ENCODE data around the gene BRPF1. TPM values are rescaled to one million over a fixed set of nuclear protein-coding genes. Genes with fewer than 3 reads are reported as not detected.

BRPF1 gene
- total RNA-seq, 4 donors from 2014 or later: 11.3 to 18.8 (median 14.5) TPM

- no peak for TF ChIP-seq CTCF (IDR thresholded peaks at IDR 0.05; ENCODE audit: low read depth)
These were observed 5.3 kb downstream of the BRPF1 start for GRCh38 chr3:9736831-9737230.

GRCh38 chr3:9739181-9739580 is 7.6 kb downstream of the BRPF1 start:
- no peak for TF ChIP-seq CTCF (IDR thresholded peaks at IDR 0.05; ENCODE audit: low read depth)

GRCh38 chr3:9742560-9742959 is 11.0 kb downstream of the BRPF1 start:
- no peak for TF ChIP-seq CTCF (IDR thresholded peaks at IDR 0.05; ENCODE audit: low read depth)

DNA sequence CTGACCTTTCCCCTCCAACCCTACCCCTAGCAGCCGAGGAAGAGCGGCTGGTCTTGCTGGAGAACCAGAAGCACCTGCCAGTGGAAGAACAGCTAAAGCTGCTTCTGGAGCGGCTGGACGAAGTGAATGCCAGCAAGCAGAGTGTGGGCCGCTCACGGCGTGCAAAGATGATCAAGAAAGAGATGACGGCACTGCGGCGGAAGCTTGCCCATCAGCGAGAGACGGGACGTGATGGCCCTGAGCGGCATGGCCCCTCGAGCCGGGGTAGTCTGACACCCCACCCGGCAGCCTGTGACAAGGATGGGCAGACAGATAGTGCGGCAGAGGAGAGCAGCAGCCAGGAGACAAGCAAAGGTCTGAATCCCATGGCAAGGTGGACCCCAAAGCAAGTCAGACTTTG is 12.0 kb downstream of the BRPF1 start:
- no peak for TF ChIP-seq CTCF (IDR thresholded peaks at IDR 0.05; ENCODE audit: low read depth)

DNA sequence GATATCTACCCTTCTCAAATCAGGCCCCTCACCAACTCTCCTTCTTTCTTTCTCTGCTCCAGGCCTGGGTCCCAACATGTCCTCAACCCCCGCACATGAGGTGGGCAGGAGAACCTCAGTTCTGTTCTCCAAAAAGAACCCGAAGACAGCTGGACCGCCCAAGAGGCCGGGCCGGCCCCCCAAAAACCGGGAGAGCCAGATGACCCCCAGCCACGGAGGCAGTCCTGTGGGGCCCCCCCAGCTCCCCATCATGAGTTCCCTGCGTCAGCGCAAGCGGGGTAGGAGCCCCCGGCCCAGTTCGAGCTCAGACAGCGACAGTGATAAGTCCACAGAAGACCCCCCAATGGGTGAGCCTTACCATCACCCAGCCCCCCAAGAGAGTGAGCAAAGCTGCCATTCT is 12.6 kb downstream of the BRPF1 start:
- no peak for TF ChIP-seq CTCF (IDR thresholded peaks at IDR 0.05; ENCODE audit: low read depth)

- no peak for TF ChIP-seq CTCF (IDR thresholded peaks at IDR 0.05; ENCODE audit: low read depth)
These were observed 14.0 kb downstream of the BRPF1 start for GRCh38 chr3:9745521-9745920.

GRCh38 chr3:9746330-9746729 is 14.8 kb downstream of the BRPF1 start:
- no peak for TF ChIP-seq CTCF (IDR thresholded peaks at IDR 0.05; ENCODE audit: low read depth)

All from subcutaneous adipose tissue (tissue), 4 donors.